ENCODE data around the gene ENTPD7. TPM values are rescaled to one million over a fixed set of nuclear protein-coding genes. Genes with fewer than 3 reads are reported as not detected.
A peak's percentile ranks its signal among the peaks of the same experiment; 100 is the strongest.

ENTPD7 gene
- total and polyA plus RNA-seq, 9 of the 15 experiments (the other 6 are each of a cell fraction or from before 2014, with no cell fraction given): 1.4 to 13.9 (median 8.5) TPM

- TF ChIP-seq CCNT2 (IDR thresholded peaks at IDR 0.05; ENCODE audit: borderline replicate concordance, extremely low read depth, insufficient read length, low read depth, low read length) (peak; percentile 57), ZNF124 (CRISPR knock-in tag; IDR thresholded peaks at IDR 0.05) (no peak), CHD1 (IDR thresholded peaks at IDR 0.05; ENCODE audit: low read length) (no peak), FOXJ3 (CRISPR knock-in tag; IDR thresholded peaks at IDR 0.05) (no peak), PTRF (tag; IDR thresholded peaks at IDR 0.05) (no peak), ZBTB9 (CRISPR knock-in tag; IDR thresholded peaks at IDR 0.05) (0 out of 2 replicates have a peak, but pooled peaks have one; percentile 23), ZNF347 (CRISPR knock-in tag; IDR thresholded peaks at IDR 0.05; ENCODE audit: low read depth) (no peak), TRIM25 (IDR thresholded peaks at IDR 0.05; ENCODE audit: borderline replicate concordance) (no peak), NR4A1 (CRISPR knock-in tag; IDR thresholded peaks at IDR 0.05) (no peak), NR4A1 (tag; IDR thresholded peaks at IDR 0.05) (no peak), ZNF212 (CRISPR knock-in tag; IDR thresholded peaks at IDR 0.05) (no peak), NR3C1 (CRISPR knock-in tag; IDR thresholded peaks at IDR 0.05) (no peak), MYBL2 (IDR thresholded peaks at IDR 0.05; ENCODE audit: low read depth) (no peak), MYBL2 (CRISPR knock-in tag; IDR thresholded peaks at IDR 0.05; ENCODE audit: borderline replicate concordance) (no peak), ZBTB11 (CRISPR knock-in tag; IDR thresholded peaks at IDR 0.05) (peak in 2 of 3 experiments; percentile 62 to 91; a peak in 4 of 6 replicates), RBBP5 (IDR thresholded peaks at IDR 0.05; ENCODE audit: borderline replicate concordance, insufficient read depth, low read length, poor library complexity, severe bottlenecking) (peak; percentile 87), ZNF707 (CRISPR knock-in tag; conservative IDR thresholded peaks at IDR 0.05) (no peak), ZNF146 (CRISPR knock-in tag; IDR thresholded peaks at IDR 0.05; ENCODE audit: unreplicated experiment) (no peak), TSC22D4 (tag; IDR thresholded peaks at IDR 0.05) (no peak), OTX1 (CRISPR knock-in tag; IDR thresholded peaks at IDR 0.05) (no peak), ZNF197 (CRISPR knock-in tag; IDR thresholded peaks at IDR 0.05; ENCODE audit: low read depth) (0 out of 2 replicates have a peak, but pooled peaks have one; percentile 44)
These were observed 72.9 kb downstream of the ENTPD7 start, which contains the start of the genes COX15 and CUTC (continued) for GRCh38 chr10:99732033-99732842.
